GM12878 (cell line): ENCODE results near the gene CCNYL1. TPM values are rescaled to one million over a fixed set of nuclear protein-coding genes. Genes with fewer than 3 reads are reported as not detected.
"Not testable (repeated sequence)": the region's sequence is repeated elsewhere in the genome, so short reads cannot be mapped to it uniquely, and the experiment has no call there.

ENCODE experiments used
- ATAC-seq: fragments of 200-7000 bp; cut with Tn5 transposase; 3 replicates; pipeline ENCODE4 v1.9.1; 2020; ENCODE audit warnings: mild to moderate bottlenecking, moderate library complexity
- BruUV-seq: library from RNA; stranded (reverse); fragments of 400-500 nt; replicated peaks from 2 replicates; lab custom pipeline; 2021; lab: Mats Ljungman, UMichigan
- CTCF ChIA-PET: fragments of 300-600 bp; sonication (Branson Sonifier 250); formaldehyde crosslinking; extraction: SDS; loops from one replicate; lab custom pipeline; 2021; ENCODE audit warnings: inconsistent platforms; lab: Yijun Ruan, JAX
- POLR2A ChIA-PET: fragments of 350-600 bp; formaldehyde crosslinking; extraction: SDS; loops from one replicate; lab custom pipeline; 2021; ENCODE audit warnings: inconsistent platforms; lab: Charles Lee
- RAD21 ChIA-PET: fragments of 300-600 bp; sonication (Branson Sonifier 250); formaldehyde crosslinking; loops from one replicate; lab custom pipeline; 2023; ENCODE audit warnings: antibody characterized with exemption; ENCODE audit not compliant: unreplicated experiment; lab: Charles Lee
- SMC1A ChIA-PET: fragments of 300-600 bp; sonication (Branson Sonifier 250); formaldehyde crosslinking; loops from one replicate; lab custom pipeline; 2023; ENCODE audit not compliant: unreplicated experiment, uncharacterized antibody; lab: Charles Lee
- DNase-seq: peaks from one replicate; pipeline ENCODE4 v3.0.0-alpha.2; 2011; ENCODE audit warnings: low read depth, low spot score
- FAIRE-seq: peaks from 3 replicates; lab custom pipeline; 2011; peaks lifted over from hg19 to GRCh38; lab: Jason Lieb, UNC
- H2AFZ ChIP-seq: 2 replicates; pipeline ENCODE4 v1.6.0; 2011; ENCODE audit warnings: low read depth, low read length, control low read depth; ENCODE audit not compliant: control insufficient read depth
- H3K27ac ChIP-seq: 2 replicates; pipeline ENCODE4 v1.5.1; 2011; ENCODE audit warnings: control low read depth; ENCODE audit not compliant: control insufficient read depth, insufficient read depth
- H3K27me3 ChIP-seq, 2 experiments: replicated peaks in 1 of 2; 2 replicates each; pipeline versions ENCODE4 v1.6.0 to v1.6.1; 2011; ENCODE audit warnings: low read length in 1 of 2; ENCODE audit not compliant: control insufficient read depth in 2 of 2, insufficient read depth in 2 of 2
- H3K36me3 ChIP-seq, 2 experiments: 2 replicates each; pipeline ENCODE4 v1.5.1; 2011; ENCODE audit warnings: low read length in 1 of 2; ENCODE audit not compliant: control insufficient read depth in 2 of 2, insufficient read depth in 2 of 2
- H3K4me1 ChIP-seq: 2 replicates; pipeline ENCODE4 v1.6.1; 2011; ENCODE audit warnings: mild to moderate bottlenecking, low read length, moderate library complexity, mixed read lengths; ENCODE audit not compliant: control insufficient read depth, insufficient read depth
- H3K4me2 ChIP-seq: 2 replicates; pipeline ENCODE4 v1.6.0; 2011; ENCODE audit warnings: control low read depth; ENCODE audit not compliant: control insufficient read depth, insufficient read depth
- H3K4me3 ChIP-seq: fragments of 200-600 bp; sonication (generic); 2 replicates; pipeline ENCODE4 v1.5.1; 2016
- H3K79me2 ChIP-seq: 2 replicates; pipeline ENCODE4 v1.6.0; 2011; ENCODE audit warnings: low read length; ENCODE audit not compliant: control insufficient read depth, insufficient read depth
- H3K9ac ChIP-seq: 2 replicates; pipeline ENCODE4 v1.8.0; 2011; ENCODE audit warnings: low read length, control low read depth, mixed read lengths; ENCODE audit not compliant: control insufficient read depth, insufficient read depth
- H3K9me3 ChIP-seq: replicated peaks from 3 replicates; pipeline ENCODE4 v1.5.1; 2011; ENCODE audit warnings: mild to moderate bottlenecking, low read length; ENCODE audit not compliant: control insufficient read depth, insufficient read depth
- H4K20me1 ChIP-seq: 2 replicates; pipeline ENCODE4 v1.6.0; 2011; ENCODE audit not compliant: control insufficient read depth, insufficient read depth
- BRCA1 ChIP-seq: IDR thresholded peaks from 2 replicates; pipeline ENCODE4 v1.6.1; 2011; ENCODE audit warnings: low read depth, low read length, improper control_type of control experiment
- CREM ChIP-seq: IDR thresholded peaks from 2 replicates; pipeline ENCODE4 v1.6.1; 2014; ENCODE audit warnings: antibody characterized with exemption, low read depth
- PBX3 ChIP-seq: IDR thresholded peaks from 2 replicates; pipeline ENCODE4 v1.6.1; 2011; ENCODE audit warnings: mild to moderate bottlenecking, low read depth, low read length, moderate library complexity; ENCODE audit not compliant: insufficient replicate concordance
- POLR2AphosphoS2 ChIP-seq: IDR thresholded peaks from 2 replicates; pipeline ENCODE4 v1.6.1; 2011; ENCODE audit warnings: low read depth, mild to moderate bottlenecking, low read length, improper control_type of control experiment, moderate library complexity
- RFX5 ChIP-seq: IDR thresholded peaks from 2 replicates; pipeline ENCODE4 v1.6.1; 2011; ENCODE audit warnings: low read depth, low read length, improper control_type of control experiment
- SPI1 ChIP-seq: IDR thresholded peaks from 2 replicates; pipeline ENCODE4 v1.6.1; 2011; ENCODE audit warnings: low read depth, mild to moderate bottlenecking, low read length, moderate library complexity, borderline replicate concordance; ENCODE audit not compliant: insufficient read depth
- STAT1 ChIP-seq: fragments of 450-650 bp; conservative IDR thresholded peaks from 2 replicates; pipeline ENCODE4 v1.6.1; 2014; ENCODE audit warnings: antibody characterized with exemption, mild to moderate bottlenecking
- TARDBP ChIP-seq: IDR thresholded peaks from 2 replicates; pipeline ENCODE4 v1.6.1; 2016; ENCODE audit warnings: borderline replicate concordance
- TCF12 ChIP-seq: IDR thresholded peaks from 2 replicates; pipeline ENCODE4 v1.6.1; 2011; ENCODE audit warnings: low read depth, mild to moderate bottlenecking, low read length
- ZBED1 ChIP-seq: IDR thresholded peaks from 2 replicates; pipeline ENCODE4 v1.6.1; 2016; ENCODE audit warnings: borderline replicate concordance
- ZBTB4 ChIP-seq: fragments of 450-650 bp; formaldehyde crosslinking; IDR thresholded peaks from 2 replicates; pipeline ENCODE4 v1.4.0; 2022; ENCODE audit warnings: mild to moderate bottlenecking, moderate library complexity
- ZNF274 ChIP-seq: IDR thresholded peaks from one replicate; pipeline ENCODE4 v1.8.0; 2011; ENCODE audit not compliant: insufficient read length, insufficient read depth
- WGBS: methylation state at CpG from one replicate; pipeline ENCODE4 v1.1.6; 2016; ENCODE audit warnings: low lambda C conversion rate; ENCODE audit not compliant: insufficient replicate concordance, insufficient coverage; ENCODE audit errors: missing lambda C conversion rate; 5-methylcytosine and 5-hydroxymethylcytosine counted together
- in situ Hi-C: fragments of 300-500 bp; cut with MboI; formaldehyde crosslinking; loops from 9 replicates; pipeline ENCODE4 v1.14.3; 2018; ENCODE audit warnings: mixed read lengths
- intact Hi-C: fragments of 100-400 bp; cut with micrococcal nuclease; formaldehyde crosslinking; loops from one replicate; pipeline ENCODE4 v1.14.2; 2022; ENCODE audit not compliant: unreplicated experiment
- polyA plus RNA-seq, 11 experiments: library from polyadenylated mRNA; depleted of rRNA in 4 of 11; unstranded in 6 of 11; stranded (reverse) in 5 of 11; fragments of >200 nt; fragmentation: Nextera tagmentation in 4 of 11; fragmentation: Illumina TruSeq in 1 of 11; extraction: Ambion mirVana in 4 of 11; extraction: Trizol in 1 of 11; gene quantifications; 1 replicate in 1 of 11; 2 replicates in 10 of 11; pipeline versions ENCODE4 v1.2.1 to v1.2.3, GENCODE V29; 2011 to 2016; ENCODE audit warnings: inconsistent platforms in 2 of 11, missing spikeins in 2 of 11, low read depth in 1 of 11
- total RNA-seq, 4 experiments: library from RNA; depleted of rRNA in 3 of 4; stranded (reverse); fragments of >200 nt in 3 of 4; fragmentation: Illumina TruSeq in 1 of 4; extraction: Trizol in 1 of 4; gene quantifications; 2 replicates each; pipeline versions ENCODE4 v1.2.1 to v1.2.3, GENCODE V29; 2013 to 2021

CCNYL1 gene
- total and polyA plus RNA-seq, 10 of the 15 experiments (the other 5 are each of a cell fraction or from before 2014, with no cell fraction given), result 1.8 to 12.3 (median 5.9) TPM

DNA sequence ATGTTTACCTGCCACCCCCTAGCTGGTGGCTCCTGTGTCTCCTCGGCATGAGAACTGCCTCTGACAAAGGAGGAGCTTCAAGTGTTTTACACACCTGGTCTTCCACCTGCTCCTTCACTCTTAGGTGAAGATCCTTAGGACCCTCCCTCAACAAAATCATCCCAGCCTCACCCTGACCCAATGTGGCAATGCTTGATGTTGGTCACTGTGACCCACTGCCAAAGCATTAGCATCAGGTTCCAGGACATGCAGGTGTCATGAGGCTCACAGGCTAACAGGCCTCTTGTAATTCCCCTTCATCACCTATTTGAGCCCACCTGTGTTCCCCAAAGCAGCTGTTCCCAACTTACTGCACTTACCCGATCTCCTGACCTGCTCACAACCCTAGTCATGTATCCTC, 48.5 kb downstream of the CCNYL1 start (continued):
- TF ChIP-seq PBX3, result no peak
- TF ChIP-seq ZBTB4 (CRISPR knock-in tag), result no peak
- no peak for TF ChIP-seq CREM
- TF ChIP-seq, all 136 proteins: peak for 0

- Histone ChIP-seq H3K79me2 (no peaks in the 10 kb centered on the region), H4K20me1 (no peaks in the 10 kb centered on the region), H3K27me3 (no peaks in the 10 kb centered on the region), H3K4me1 (no peaks in the 10 kb centered on the region), H2AFZ (no peak overlapping the region), H3K9me3 (no peaks in the 10 kb centered on the region), H3K36me3 (no peaks in the 10 kb centered on the region), H3K9ac (no peak overlapping the region), H3K27ac (no peak overlapping the region), H3K4me2 (no peak overlapping the region), H3K4me3 (no peak overlapping the region)
- BruUV-seq, result no TSS peak
- WGBS, result 67% methylated on average over 2 of the region's 2 CpGs
- ATAC-seq (no peak), FAIRE-seq (no peak), DNase-seq (no peak)
- no peak for TF ChIP-seq TCF12
- no peak for TF ChIP-seq STAT1
- no peak for TF ChIP-seq RFX5
- no peak for TF ChIP-seq ZNF274
- TF ChIP-seq BRCA1, result no peak
- TF ChIP-seq ZBED1, result no peak
- TF ChIP-seq TARDBP, result no peak
- no peak for TF ChIP-seq POLR2AphosphoS2
- no peak for TF ChIP-seq SPI1
- CTCF ChIA-PET, result interaction anchor here (0.8 to 1.5 kb wide), 4 partner anchors 10 to 273 kb away, joined by 3 to 9 read pairs (median 4); partner anchors contain the start of gene FZD5
- SMC1A ChIA-PET, result interaction anchor here (0.7 to 1.8 kb wide), 6 partner anchors 10 to 280 kb away, joined by 3 to 6 read pairs (median 4); no protein-coding TSS in a partner anchor
- in situ Hi-C loops (no loop called here), intact Hi-C loops (no loop called here)
- POLR2A ChIA-PET, result interaction anchor here (1.4 kb wide), 1 partner anchor 33 kb away, joined by 3 read pairs; no protein-coding TSS in a partner anchor
- RAD21 ChIA-PET, result interaction anchor here (1.0 to 1.4 kb wide), 2 partner anchors 13 to 33 kb away, joined by 3 to 4 read pairs; no protein-coding TSS in a partner anchor
These were observed 49.0 kb downstream of the CCNYL1 start for GRCh38 chr2:207760453-207760852.

- POLR2A ChIA-PET, H3K27ac ChIP-seq, BruUV-seq, in situ Hi-C loops, H3K4me3 ChIP-seq, FAIRE-seq, H2AFZ ChIP-seq, H4K20me1 ChIP-seq, H3K4me2 ChIP-seq, DNase-seq, H3K9me3 ChIP-seq, H3K27me3 ChIP-seq, H3K36me3 ChIP-seq, H3K79me2 ChIP-seq, ATAC-seq, intact Hi-C loops, H3K9ac ChIP-seq, H3K4me1 ChIP-seq: not testable (repeated sequence)
- CTCF ChIA-PET, result interaction anchor here (0.8 to 1.5 kb wide), 4 partner anchors 9 to 314 kb away, joined by 3 to 9 read pairs (median 4); partner anchors contain the start of gene FZD5
- 98% methylated on average over 3 of the region's 3 CpGs for WGBS
- SMC1A ChIA-PET, result interaction anchor here (1.8 kb wide), 1 partner anchor 135 kb away, joined by 5 read pairs; no protein-coding TSS in a partner anchor
- RAD21 ChIA-PET, result interaction anchor here (1.4 kb wide), 1 partner anchor 34 kb away, joined by 4 read pairs; no protein-coding TSS in a partner anchor
These were observed 50.0 kb downstream of the CCNYL1 start for GRCh38 chr2:207761426-207761825.
